Activated B cell treated with CpG ODN at 0.5 μM for 24 hours (primary cell): Measurements from ENCODE around the gene DDX24. TPM values are rescaled to one million over a fixed set of nuclear protein-coding genes. Genes with fewer than 3 reads are reported as not detected.

Experiments used
- ATAC-seq: fragments of 200-7000 bp; cut with Tn5 transposase; one replicate; pipeline ENCODE4 v1.10.0; 2021; ENCODE audit warnings: low read depth, mild to moderate bottlenecking, moderate library complexity
- CTCF ChIA-PET: fragments of 350-600 bp; sonication (Branson Sonifier 250); formaldehyde crosslinking; loops from one replicate; lab custom pipeline; 2021; ENCODE audit warnings: antibody characterized with exemption; lab: Charles Lee
- POLR2A ChIA-PET: fragments of 350-600 bp; sonication (Branson Sonifier 250); formaldehyde crosslinking; loops from one replicate; lab custom pipeline; 2021; ENCODE audit warnings: antibody characterized with exemption; lab: Charles Lee
- DNase-seq: peaks from one replicate; pipeline ENCODE4 v3.0.0; 2022
- H3K27ac Mint-ChIP-seq: one replicate; pipeline ENCODE4 v1.8.0; 2020; ENCODE audit warnings: mixed read lengths
- H3K27me3 Mint-ChIP-seq: one replicate; pipeline ENCODE4 v1.8.0; 2021; ENCODE audit warnings: mixed read lengths
- H3K36me3 Mint-ChIP-seq: one replicate; pipeline ENCODE4 v1.8.0; 2021; ENCODE audit warnings: low read depth, mixed read lengths
- H3K4me1 Mint-ChIP-seq: one replicate; pipeline ENCODE4 v1.8.0; 2021; ENCODE audit warnings: mixed read lengths
- H3K4me3 Mint-ChIP-seq: one replicate; pipeline ENCODE4 v1.8.0; 2020; ENCODE audit warnings: mild to moderate bottlenecking, mixed read lengths
- H3K9me3 Mint-ChIP-seq: one replicate; pipeline ENCODE4 v1.8.0; 2020; ENCODE audit warnings: mixed read lengths
- intact Hi-C: fragments of 100-400 bp; cut with micrococcal nuclease; formaldehyde crosslinking; loops from one replicate; pipeline ENCODE4 v1.15.1; 2024
- total RNA-seq: library from RNA; stranded (reverse); gene quantifications from 2 replicates; pipeline ENCODE4 v1.2.3, GENCODE V29; 2022
- TF ChIP-seq, protein P1 (sequence below): fragments of 200-600 bp; IDR thresholded peaks from one replicate; pipeline ENCODE4 v1.8.0; 2022; ENCODE audit warnings: antibody characterized with exemption, mild to moderate bottlenecking

DDX24 gene
- total RNA-seq, 1 donor from 2014 or later: 169 TPM

- Mint-ChIP-seq H3K4me3 (no peak overlapping the region), H3K9me3 (no peaks in the 10 kb centered on the region), H3K4me1 (no peaks in the 10 kb centered on the region), H3K27me3 (no peaks in the 10 kb centered on the region), H3K36me3 (peaks cover 4% of the 10 kb centered on the region), H3K27ac (no peak overlapping the region)
- no peak for DNase-seq
- TF ChIP-seq, protein P1, sequence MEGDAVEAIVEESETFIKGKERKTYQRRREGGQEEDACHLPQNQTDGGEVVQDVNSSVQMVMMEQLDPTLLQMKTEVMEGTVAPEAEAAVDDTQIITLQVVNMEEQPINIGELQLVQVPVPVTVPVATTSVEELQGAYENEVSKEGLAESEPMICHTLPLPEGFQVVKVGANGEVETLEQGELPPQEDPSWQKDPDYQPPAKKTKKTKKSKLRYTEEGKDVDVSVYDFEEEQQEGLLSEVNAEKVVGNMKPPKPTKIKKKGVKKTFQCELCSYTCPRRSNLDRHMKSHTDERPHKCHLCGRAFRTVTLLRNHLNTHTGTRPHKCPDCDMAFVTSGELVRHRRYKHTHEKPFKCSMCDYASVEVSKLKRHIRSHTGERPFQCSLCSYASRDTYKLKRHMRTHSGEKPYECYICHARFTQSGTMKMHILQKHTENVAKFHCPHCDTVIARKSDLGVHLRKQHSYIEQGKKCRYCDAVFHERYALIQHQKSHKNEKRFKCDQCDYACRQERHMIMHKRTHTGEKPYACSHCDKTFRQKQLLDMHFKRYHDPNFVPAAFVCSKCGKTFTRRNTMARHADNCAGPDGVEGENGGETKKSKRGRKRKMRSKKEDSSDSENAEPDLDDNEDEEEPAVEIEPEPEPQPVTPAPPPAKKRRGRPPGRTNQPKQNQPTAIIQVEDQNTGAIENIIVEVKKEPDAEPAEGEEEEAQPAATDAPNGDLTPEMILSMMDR: no peak
- no peak for ATAC-seq
- ChIA-PET CTCF (interaction anchor here (2.1 kb wide), 1 partner anchor 98 kb away, joined by 9 read pairs; no protein-coding TSS in a partner anchor), POLR2A (no interaction called here)
- intact Hi-C loops: no loop called here
Measured at GRCh38 chr14:94038921-94039629, 41.9 kb downstream of the DDX24 start.

DNA sequence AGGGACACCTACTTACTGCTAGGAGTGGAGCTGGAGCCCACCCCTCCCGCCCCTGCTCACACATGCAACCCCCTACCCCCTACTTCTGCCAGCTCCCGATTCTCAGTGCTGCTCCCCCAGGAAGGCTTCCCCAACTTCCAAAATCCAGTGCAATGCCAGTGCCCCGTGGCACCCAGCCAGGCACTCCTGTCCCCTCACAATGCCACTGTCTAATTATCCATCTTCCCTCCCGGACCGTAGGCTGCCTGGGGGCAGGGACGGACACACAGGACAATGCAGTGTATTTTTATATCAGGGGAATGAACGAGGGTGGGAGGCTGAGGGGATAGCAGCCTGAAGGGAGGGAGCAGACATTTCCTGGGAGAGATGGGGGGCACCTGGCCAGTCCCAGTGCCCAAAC is 42.5 kb downstream of the DDX24 start:
- CTCF ChIA-PET: interaction anchor here (1.2 to 3.5 kb wide), 3 partner anchors 98 to 103 kb away, joined by 5 to 16 read pairs (median 9); no protein-coding TSS in a partner anchor
- POLR2A ChIA-PET: no interaction called here
- Mint-ChIP-seq H3K9me3 (no peaks in the 10 kb centered on the region), H3K4me3 (no peak overlapping the region), H3K27ac (no peak overlapping the region), H3K4me1 (no peaks in the 10 kb centered on the region), H3K27me3 (no peaks in the 10 kb centered on the region), H3K36me3 (no peaks in the 10 kb centered on the region)
- TF ChIP-seq, protein P1: no peak
- intact Hi-C loops: no loop called here
- no peak for ATAC-seq
- no peak for DNase-seq

DNA sequence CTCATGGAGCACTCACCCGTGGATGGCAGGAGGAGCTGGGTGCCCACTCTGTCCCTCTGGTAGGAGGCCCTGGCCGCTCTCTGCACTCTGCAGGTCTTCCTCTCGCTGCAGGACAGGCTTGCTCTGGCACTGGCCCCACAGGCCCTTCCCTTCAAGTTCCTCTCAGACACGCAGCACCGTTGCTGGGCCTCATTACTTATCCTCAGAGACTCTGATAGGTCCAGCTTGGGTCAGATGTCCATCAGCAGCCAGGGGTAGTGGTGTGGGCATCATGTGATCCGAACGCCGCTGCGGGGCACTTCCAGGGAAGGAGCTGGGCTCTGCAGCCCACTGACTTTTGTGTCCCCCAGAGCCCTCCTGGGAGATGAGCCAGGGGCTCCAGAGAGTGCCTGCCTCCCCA is 43.0 kb downstream of the DDX24 start:
- DNase-seq: no peak
- no peak overlapping the region for H3K27ac Mint-ChIP-seq
- POLR2A ChIA-PET: no interaction called here
- CTCF ChIA-PET: interaction anchor here (0.7 to 3.5 kb wide), 5 partner anchors 16 to 144 kb away, joined by 3 to 16 read pairs (median 5); no protein-coding TSS in a partner anchor
- no peaks in the 10 kb centered on the region for H3K4me1 Mint-ChIP-seq
- H3K9me3 Mint-ChIP-seq: no peaks in the 10 kb centered on the region
- TF ChIP-seq, protein P1: no peak
- ATAC-seq: no peak
- no peak overlapping the region for H3K4me3 Mint-ChIP-seq
- no peaks in the 10 kb centered on the region for H3K27me3 Mint-ChIP-seq
- intact Hi-C loops: loop anchor here (2.0 kb wide), 1 partner anchor 449 kb away; no protein-coding TSS in a partner anchor
- H3K36me3 Mint-ChIP-seq: no peaks in the 10 kb centered on the region

DNA sequence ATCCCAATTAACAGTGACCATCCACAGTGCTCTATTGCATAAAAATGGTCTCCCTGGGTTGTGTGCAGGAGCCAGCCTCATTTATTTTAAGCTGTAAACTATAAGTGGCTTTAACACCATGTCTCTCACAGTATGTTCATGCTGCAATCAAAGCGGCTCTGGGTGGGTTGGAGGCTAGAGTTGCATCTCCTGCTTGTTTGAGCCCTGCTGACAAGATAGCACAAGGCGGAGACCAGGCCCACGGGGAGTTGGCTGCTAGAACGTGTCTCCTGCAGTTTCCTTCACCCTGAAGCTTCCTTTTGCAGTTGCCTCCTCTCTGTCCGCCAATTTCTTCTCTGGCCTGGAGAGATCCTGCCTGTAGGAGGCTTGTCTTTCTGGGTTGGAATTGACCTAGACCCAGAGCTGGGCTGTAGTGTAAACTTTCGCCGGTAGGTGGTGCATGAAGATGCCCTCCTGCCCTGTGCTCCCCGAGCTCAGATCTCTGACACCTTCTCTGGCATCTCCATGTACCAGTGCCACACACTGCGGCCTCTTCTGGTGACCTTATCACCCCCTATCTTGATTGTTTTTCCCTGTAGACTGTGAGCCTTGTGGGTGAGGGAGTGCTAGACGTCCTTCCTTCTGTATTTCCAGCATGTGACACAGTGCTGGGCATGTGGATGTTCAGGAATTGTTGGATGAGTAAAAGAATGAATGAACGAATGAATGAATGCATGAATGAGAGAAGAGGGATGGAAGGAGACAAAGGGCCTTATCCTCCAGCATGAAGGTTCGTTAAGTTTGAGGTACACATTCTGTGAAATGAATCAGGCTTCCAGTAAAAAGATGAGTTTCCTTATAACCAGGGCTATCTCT is 44.5 kb downstream of the DDX24 start:
- peak; percentile 95 for ATAC-seq
- CTCF ChIA-PET: interaction anchor here (0.6 to 4.3 kb wide), 25 partner anchors 9 to 450 kb away, joined by 3 to 77 read pairs (median 6); partner anchors contain the start of genes DDX24 and IFI27L1
- H3K4me3 Mint-ChIP-seq: no peak overlapping the region
- POLR2A ChIA-PET: interaction anchor here (0.6 to 1.0 kb wide), 2 partner anchors 100 to 455 kb away, joined by 4 read pairs; no protein-coding TSS in a partner anchor
- DNase-seq: peak; percentile 60
- H3K27me3 Mint-ChIP-seq: no peaks in the 10 kb centered on the region
- no peaks in the 10 kb centered on the region for H3K9me3 Mint-ChIP-seq
- TF ChIP-seq, protein P1: peak; percentile 21
- intact Hi-C loops: loop anchor here (1.0 to 2.0 kb wide), 3 partner anchors 100 to 450 kb away; no protein-coding TSS in a partner anchor
- H3K4me1 Mint-ChIP-seq: no peaks in the 10 kb centered on the region
- H3K36me3 Mint-ChIP-seq: no peaks in the 10 kb centered on the region
- no peak overlapping the region for H3K27ac Mint-ChIP-seq
